IMR-90 (cell line): Measurements from ENCODE around the gene RSRC1. TPM values are rescaled to one million over a fixed set of nuclear protein-coding genes. Genes with fewer than 3 reads are reported as not detected.

Experiments used
- ATAC-seq: fragments of 200-7000 bp; cut with Tn5 transposase; 2 replicates; pipeline ENCODE4 v1.9.1; 2020; ENCODE audit warnings: low read depth, mild to moderate bottlenecking, moderate library complexity
- BruUV-seq: library from RNA; stranded (reverse); fragments of 400-500 nt; replicated peaks from 2 replicates; lab custom pipeline; 2021; lab: Mats Ljungman, UMichigan
- CTCF ChIA-PET: fragments of 300-600 bp; formaldehyde crosslinking; extraction: SDS; loops from one replicate; lab custom pipeline; 2021; ENCODE audit warnings: antibody characterized with exemption; lab: Yijun Ruan, JAX
- POLR2A ChIA-PET: fragments of 300-600 bp; sonication (Branson Sonifier 250); formaldehyde crosslinking; loops from one replicate; lab custom pipeline; 2022; ENCODE audit warnings: antibody characterized with exemption; ENCODE audit not compliant: unreplicated experiment; lab: Charles Lee
- DNase-seq: peaks from one replicate; pipeline ENCODE4 v3.0.0; 2013
- H2AFZ ChIP-seq: replicated peaks from 2 replicates; pipeline ENCODE3; 2013; ENCODE audit warnings: low read length, mild to moderate bottlenecking; ENCODE audit not compliant: poor library complexity
- H2AK5ac ChIP-seq: 2 replicates; pipeline ENCODE4 v1.6.1; 2013; ENCODE audit warnings: low read depth, low read length, inconsistent platforms
- H2AK9ac ChIP-seq: replicated peaks from 2 replicates; pipeline ENCODE3; 2013; ENCODE audit warnings: mild to moderate bottlenecking, low read depth, low read length, moderate library complexity; ENCODE audit not compliant: poor library complexity
- H2BK120ac ChIP-seq: 2 replicates; pipeline ENCODE4 v1.6.1; 2013; ENCODE audit warnings: low read depth, low read length, inconsistent platforms
- H2BK15ac ChIP-seq: 3 replicates; pipeline ENCODE4 v1.6.1; 2013; ENCODE audit warnings: low read depth, low read length, inconsistent platforms
- H2BK20ac ChIP-seq: 2 replicates; pipeline ENCODE4 v1.6.1; 2013; ENCODE audit warnings: low read depth, mild to moderate bottlenecking, inconsistent platforms, low read length, moderate library complexity
- H2BK5ac ChIP-seq: 2 replicates; pipeline ENCODE4 v1.6.1; 2013; ENCODE audit warnings: mild to moderate bottlenecking, low read depth, low read length, inconsistent platforms; ENCODE audit not compliant: poor library complexity, severe bottlenecking
- H3K14ac ChIP-seq: replicated peaks from 2 replicates; pipeline ENCODE4 v1.6.1; 2013; ENCODE audit warnings: low read depth, low read length, inconsistent platforms
- H3K18ac ChIP-seq: 2 replicates; pipeline ENCODE4 v1.6.1; 2013; ENCODE audit warnings: low read depth, low read length, control low read depth
- H3K23ac ChIP-seq: 2 replicates; pipeline ENCODE4 v1.6.1; 2013; ENCODE audit warnings: low read depth, low read length, inconsistent platforms
- H3K27ac ChIP-seq: 2 replicates; pipeline ENCODE4 v1.5.1; 2013; ENCODE audit warnings: mild to moderate bottlenecking, control low read depth, low read length; ENCODE audit not compliant: insufficient read depth
- H3K27me3 ChIP-seq: 2 replicates; pipeline ENCODE4 v1.6.1; 2013; ENCODE audit warnings: low read length; ENCODE audit not compliant: control insufficient read depth, insufficient read depth
- H3K36me3 ChIP-seq: 2 replicates; pipeline ENCODE4 v1.6.1; 2013; ENCODE audit warnings: low read length, mixed read lengths; ENCODE audit not compliant: control insufficient read depth, insufficient read depth
- H3K4ac ChIP-seq: 2 replicates; pipeline ENCODE4 v1.6.1; 2013; ENCODE audit warnings: low read depth, low read length, inconsistent platforms
- H3K4me1 ChIP-seq: 2 replicates; pipeline ENCODE4 v1.6.1; 2013; ENCODE audit warnings: low read length, mixed read lengths; ENCODE audit not compliant: control insufficient read depth, insufficient read depth
- H3K4me2 ChIP-seq: 2 replicates; pipeline ENCODE4 v1.6.1; 2013; ENCODE audit warnings: low read depth, mild to moderate bottlenecking, control low read depth, low read length, moderate library complexity
- H3K4me3 ChIP-seq: 2 replicates; pipeline ENCODE4 v1.5.1; 2013; ENCODE audit warnings: low read depth, mild to moderate bottlenecking, control low read depth, low read length, moderate library complexity; ENCODE audit not compliant: insufficient read depth
- H3K56ac ChIP-seq: 2 replicates; pipeline ENCODE4 v1.6.1; 2013; ENCODE audit warnings: low read length, inconsistent platforms; ENCODE audit not compliant: insufficient read depth; ENCODE audit errors: extremely low read depth
- H3K79me1 ChIP-seq, 2 experiments: 2 replicates each; pipeline ENCODE4 v1.6.1; 2013; ENCODE audit warnings: low read length in 2 of 2, inconsistent platforms in 1 of 2, low read depth in 1 of 2
- H3K9ac ChIP-seq: 2 replicates; pipeline ENCODE4 v1.6.1; 2013; ENCODE audit warnings: low read depth, low read length, control low read depth
- H3K9me1 ChIP-seq: 2 replicates; pipeline ENCODE4 v1.6.1; 2013; ENCODE audit warnings: low read length, inconsistent platforms; ENCODE audit not compliant: insufficient read depth
- H3K9me3 ChIP-seq: 2 replicates; pipeline ENCODE4 v1.6.1; 2013; ENCODE audit warnings: low read length; ENCODE audit not compliant: control insufficient read depth, insufficient read depth
- H4K20me1 ChIP-seq: 2 replicates; pipeline ENCODE4 v1.6.1; 2013; ENCODE audit warnings: low read length, inconsistent platforms; ENCODE audit not compliant: insufficient read depth
- H4K5ac ChIP-seq: 2 replicates; pipeline ENCODE4 v1.6.1; 2013; ENCODE audit warnings: mild to moderate bottlenecking, low read depth, low read length, control low read depth
- H4K8ac ChIP-seq, 2 experiments: 2 replicates each; pipeline ENCODE4 v1.6.1; 2013; ENCODE audit warnings: low read depth in 2 of 2, low read length in 2 of 2, control low read depth in 1 of 2, inconsistent platforms in 1 of 2
- H4K91ac ChIP-seq: 2 replicates; pipeline ENCODE4 v1.6.1; 2013; ENCODE audit warnings: low read depth, low read length, inconsistent platforms; ENCODE audit not compliant: insufficient read depth
- CHD1 ChIP-seq: IDR thresholded peaks from 2 replicates; pipeline ENCODE4 v1.6.1; 2012; ENCODE audit warnings: low read depth, low read length, improper control_type of control experiment
- MAZ ChIP-seq: IDR thresholded peaks from 2 replicates; pipeline ENCODE4 v1.6.1; 2012; ENCODE audit warnings: low read depth, mild to moderate bottlenecking, low read length, improper control_type of control experiment, moderate library complexity, borderline replicate concordance
- MXI1 ChIP-seq: IDR thresholded peaks from 2 replicates; pipeline ENCODE4 v1.6.1; 2012; ENCODE audit warnings: low read depth, mild to moderate bottlenecking, low read length, moderate library complexity, borderline replicate concordance
- NFE2L2 ChIP-seq: fragments of 150-350 bp; IDR thresholded peaks from 2 replicates; pipeline ENCODE4 v1.6.1; 2016; ENCODE audit warnings: low read depth, mild to moderate bottlenecking, low read length
- RAD21 ChIP-seq: IDR thresholded peaks from 2 replicates; pipeline ENCODE4 v1.6.1; 2012; ENCODE audit warnings: low read length, improper control_type of control experiment
- RCOR1 ChIP-seq: IDR thresholded peaks from 2 replicates; pipeline ENCODE4 v1.6.1; 2012; ENCODE audit warnings: mild to moderate bottlenecking, low read length, improper control_type of control experiment; ENCODE audit not compliant: insufficient replicate concordance
- SMC3 ChIP-seq: fragments of 150-350 bp; IDR thresholded peaks from 2 replicates; pipeline ENCODE4 v1.6.1; 2016; ENCODE audit warnings: low read depth, mild to moderate bottlenecking, antibody characterized with exemption, low read length, moderate library complexity
- WGBS, 2 experiments: methylation state at CpG; one replicate each; pipeline versions ENCODE4 v1.1.5 to v1.1.7; 2013; ENCODE audit warnings: missing lambda C conversion rate in 2 of 2; ENCODE audit not compliant: insufficient read length in 1 of 2; ENCODE audit errors: extremely low coverage in 2 of 2; 5-methylcytosine and 5-hydroxymethylcytosine counted together
- dilution Hi-C: fragments of 300-500 bp; cut with HindIII; formaldehyde crosslinking; loops from one replicate; pipeline ENCODE4 v1.14.3; 2018; ENCODE audit warnings: low sequenced_read_pairs; ENCODE audit not compliant: unreplicated experiment
- in situ Hi-C: fragments of 300-500 bp; cut with MboI; formaldehyde crosslinking; loops from 3 replicates; pipeline ENCODE4 v1.14.3; 2019; ENCODE audit warnings: low sequenced_read_pairs, inconsistent platforms, mixed read lengths
- intact Hi-C: fragments of 100-400 bp; cut with micrococcal nuclease; formaldehyde crosslinking; loops from 2 replicates; pipeline ENCODE4 v1.10.0; 2022
- polyA plus RNA-seq, 3 experiments: library from polyadenylated mRNA; depleted of rRNA; stranded (reverse); fragments of >200 nt; gene quantifications; 2 replicates each; pipeline ENCODE4 v1.2.3, GENCODE V29; 2012; ENCODE audit warnings: low replicate concordance in 1 of 3
- total RNA-seq: library from RNA; depleted of rRNA; stranded (reverse); fragments of >200 nt; gene quantifications from 2 replicates; pipeline ENCODE4 v1.2.3, GENCODE V29; 2012
- TF ChIP-seq, protein P1 (sequence below): conservative IDR thresholded peaks from 2 replicates; pipeline ENCODE4 v1.5.1; 2012; ENCODE audit warnings: mild to moderate bottlenecking, low read depth, low read length, improper control_type of control experiment
- TF ChIP-seq, protein P2 (sequence below): fragments of 150-350 bp; IDR thresholded peaks from 2 replicates; pipeline ENCODE4 v1.6.1; 2017; ENCODE audit warnings: mild to moderate bottlenecking, antibody characterized with exemption, low read length, low read depth
- TF ChIP-seq, protein P3 (sequence below): fragments of 150-350 bp; IDR thresholded peaks from 2 replicates; pipeline ENCODE4 v1.6.1; 2016; ENCODE audit warnings: low read depth, mild to moderate bottlenecking, low read length, moderate library complexity, borderline replicate concordance

RSRC1 gene
- total and polyA plus RNA-seq, 2 of the 4 experiments (the other 2 are of a cell fraction): 3.8 to 41.8 TPM

DNA sequence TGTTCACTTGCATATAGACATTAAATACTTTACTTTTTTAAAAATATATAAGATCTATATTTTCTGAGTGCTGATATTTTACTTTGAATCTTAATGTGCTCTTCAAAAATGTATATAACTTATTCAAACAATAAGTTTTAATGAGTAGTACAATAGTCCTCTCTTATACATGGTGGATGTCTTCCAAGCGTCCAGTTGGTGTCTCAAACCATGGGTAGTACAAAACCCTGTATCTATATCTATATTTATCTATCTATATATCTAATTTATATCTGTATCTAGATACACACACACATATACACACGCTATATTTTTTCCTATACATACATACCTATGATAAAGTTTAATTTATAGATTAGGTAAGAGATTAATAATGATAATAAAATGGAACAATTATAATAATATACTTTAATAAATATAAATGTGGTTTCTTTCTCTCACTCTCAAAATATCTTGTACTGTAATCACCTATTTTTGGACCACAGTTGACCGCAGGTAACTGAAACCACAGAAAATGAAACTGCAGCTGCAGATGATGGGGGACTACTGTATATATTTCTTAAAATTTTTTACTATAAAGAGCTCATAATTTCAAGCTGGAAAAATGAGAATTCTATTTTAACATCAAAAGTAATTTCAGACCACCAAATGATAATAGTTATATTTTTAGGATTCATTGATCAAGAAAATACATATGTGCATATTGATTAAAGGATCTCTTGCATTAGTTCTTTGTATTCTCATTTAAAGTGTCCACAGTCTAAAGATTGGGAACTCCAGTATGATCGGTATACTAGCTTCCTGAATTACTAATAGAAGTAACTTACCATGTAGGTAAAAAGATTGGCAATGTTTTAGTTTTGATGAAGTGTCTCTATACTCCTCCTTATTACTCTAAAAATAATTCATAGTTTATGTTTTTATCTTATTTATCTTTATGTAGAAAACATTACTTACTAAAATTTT, 246.0 kb downstream of the RSRC1 start:
- no peaks in the 10 kb centered on the region for H3K36me3 ChIP-seq
- no peak overlapping the region for H4K91ac ChIP-seq
- WGBS, 2 experiments: no CpG with 5 or more reads among the region's 4 CpGs
- no peak overlapping the region for H4K5ac ChIP-seq
- H3K27ac ChIP-seq: no peak overlapping the region
- no peak overlapping the region for H2AFZ ChIP-seq
- H3K18ac ChIP-seq: no peak overlapping the region
- H3K9ac ChIP-seq: no peak overlapping the region
- no peaks in the 10 kb centered on the region for H3K9me1 ChIP-seq
- no peak overlapping the region for H3K56ac ChIP-seq
- no peak overlapping the region for H3K4ac ChIP-seq
- DNase-seq: no peak
- no peak for TF ChIP-seq SMC3
- no peak for TF ChIP-seq CHD1
- no peak for TF ChIP-seq MAZ
- no peak for TF ChIP-seq MXI1
- TF ChIP-seq, protein P1, sequence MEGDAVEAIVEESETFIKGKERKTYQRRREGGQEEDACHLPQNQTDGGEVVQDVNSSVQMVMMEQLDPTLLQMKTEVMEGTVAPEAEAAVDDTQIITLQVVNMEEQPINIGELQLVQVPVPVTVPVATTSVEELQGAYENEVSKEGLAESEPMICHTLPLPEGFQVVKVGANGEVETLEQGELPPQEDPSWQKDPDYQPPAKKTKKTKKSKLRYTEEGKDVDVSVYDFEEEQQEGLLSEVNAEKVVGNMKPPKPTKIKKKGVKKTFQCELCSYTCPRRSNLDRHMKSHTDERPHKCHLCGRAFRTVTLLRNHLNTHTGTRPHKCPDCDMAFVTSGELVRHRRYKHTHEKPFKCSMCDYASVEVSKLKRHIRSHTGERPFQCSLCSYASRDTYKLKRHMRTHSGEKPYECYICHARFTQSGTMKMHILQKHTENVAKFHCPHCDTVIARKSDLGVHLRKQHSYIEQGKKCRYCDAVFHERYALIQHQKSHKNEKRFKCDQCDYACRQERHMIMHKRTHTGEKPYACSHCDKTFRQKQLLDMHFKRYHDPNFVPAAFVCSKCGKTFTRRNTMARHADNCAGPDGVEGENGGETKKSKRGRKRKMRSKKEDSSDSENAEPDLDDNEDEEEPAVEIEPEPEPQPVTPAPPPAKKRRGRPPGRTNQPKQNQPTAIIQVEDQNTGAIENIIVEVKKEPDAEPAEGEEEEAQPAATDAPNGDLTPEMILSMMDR: no peak
- TF ChIP-seq, protein P2, sequence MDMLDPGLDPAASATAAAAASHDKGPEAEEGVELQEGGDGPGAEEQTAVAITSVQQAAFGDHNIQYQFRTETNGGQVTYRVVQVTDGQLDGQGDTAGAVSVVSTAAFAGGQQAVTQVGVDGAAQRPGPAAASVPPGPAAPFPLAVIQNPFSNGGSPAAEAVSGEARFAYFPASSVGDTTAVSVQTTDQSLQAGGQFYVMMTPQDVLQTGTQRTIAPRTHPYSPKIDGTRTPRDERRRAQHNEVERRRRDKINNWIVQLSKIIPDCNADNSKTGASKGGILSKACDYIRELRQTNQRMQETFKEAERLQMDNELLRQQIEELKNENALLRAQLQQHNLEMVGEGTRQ: no peak
- TF ChIP-seq RAD21: no peak
- no peak for TF ChIP-seq NFE2L2
- TF ChIP-seq, protein P3, sequence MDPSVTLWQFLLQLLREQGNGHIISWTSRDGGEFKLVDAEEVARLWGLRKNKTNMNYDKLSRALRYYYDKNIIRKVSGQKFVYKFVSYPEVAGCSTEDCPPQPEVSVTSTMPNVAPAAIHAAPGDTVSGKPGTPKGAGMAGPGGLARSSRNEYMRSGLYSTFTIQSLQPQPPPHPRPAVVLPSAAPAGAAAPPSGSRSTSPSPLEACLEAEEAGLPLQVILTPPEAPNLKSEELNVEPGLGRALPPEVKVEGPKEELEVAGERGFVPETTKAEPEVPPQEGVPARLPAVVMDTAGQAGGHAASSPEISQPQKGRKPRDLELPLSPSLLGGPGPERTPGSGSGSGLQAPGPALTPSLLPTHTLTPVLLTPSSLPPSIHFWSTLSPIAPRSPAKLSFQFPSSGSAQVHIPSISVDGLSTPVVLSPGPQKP: no peak
- TF ChIP-seq RCOR1: no peak
- dilution Hi-C loops: no loop called here
- no peak overlapping the region for H2AK9ac ChIP-seq
- H3K9me3 ChIP-seq: no peaks in the 10 kb centered on the region
- H3K4me3 ChIP-seq: no peak overlapping the region
- no peak overlapping the region for H3K23ac ChIP-seq
- no peaks in the 10 kb centered on the region for H3K4me1 ChIP-seq
- no peak overlapping the region for H2AK5ac ChIP-seq
- BruUV-seq: no TSS peak
- H3K27me3 ChIP-seq: no peaks in the 10 kb centered on the region
- H2BK120ac ChIP-seq: no peak overlapping the region
- no peaks in the 10 kb centered on the region for H3K79me1 ChIP-seq
- intact Hi-C loops: no loop called here
- no peak overlapping the region for H2BK15ac ChIP-seq
- H4K20me1 ChIP-seq: no peaks in the 10 kb centered on the region
- ATAC-seq: no peak
- H3K4me2 ChIP-seq: no peak overlapping the region
- H3K14ac ChIP-seq: no peak overlapping the region
- no peak overlapping the region for H2BK5ac ChIP-seq
- no peak overlapping the region for H4K8ac ChIP-seq
- ChIA-PET CTCF (no interaction called here), POLR2A (no interaction called here)
- H2BK20ac ChIP-seq: no peak overlapping the region
- in situ Hi-C loops: no loop called here
